GM23338 (cell line): ENCODE data around the gene RASL12. TPM values are rescaled to one million over a fixed set of nuclear protein-coding genes. Genes with fewer than 3 reads are reported as not detected.
"Not testable (repeated sequence)": the region's sequence is repeated elsewhere in the genome, so short reads cannot be mapped to it uniquely, and the experiment has no call there.

Source experiments
- ATAC-seq: fragments of 200-7000 bp; cut with Tn5 transposase; 3 replicates; pipeline ENCODE4 v1.9.1; 2020
- DNase-seq: peaks from one replicate; pipeline ENCODE4 v3.0.0-alpha.2; 2015; ENCODE audit warnings: low spot score
- H2AFZ ChIP-seq: fragments of 200-600 bp; sonication (generic); 2 replicates; pipeline ENCODE4 v1.8.0; 2016; ENCODE audit warnings: antibody characterized with exemption, mild to moderate bottlenecking, moderate library complexity
- H3F3A ChIP-seq: fragments of 200-600 bp; sonication (generic); replicated peaks from 2 replicates; pipeline ENCODE4 v1.8.0; 2017; ENCODE audit warnings: antibody characterized with exemption, mixed run types, low read depth
- H3K27ac ChIP-seq: fragments of 200-600 bp; sonication (generic); 2 replicates; pipeline ENCODE4 v1.6.1; 2016; ENCODE audit warnings: low read depth
- H3K27me3 ChIP-seq: fragments of 200-600 bp; sonication (generic); 2 replicates; pipeline ENCODE4 v1.8.0; 2016; ENCODE audit warnings: mild to moderate bottlenecking, mixed run types, moderate library complexity; ENCODE audit not compliant: insufficient read depth
- H3K36me3 ChIP-seq: fragments of 200-600 bp; sonication (generic); 2 replicates; pipeline ENCODE4 v1.8.0; 2016; ENCODE audit warnings: mild to moderate bottlenecking; ENCODE audit not compliant: insufficient read depth
- H3K4me1 ChIP-seq: fragments of 200-600 bp; sonication (generic); 2 replicates; pipeline ENCODE4 v1.8.0; 2016; ENCODE audit warnings: mild to moderate bottlenecking, moderate library complexity; ENCODE audit not compliant: insufficient read depth
- H3K4me2 ChIP-seq: fragments of 200-600 bp; sonication (generic); 2 replicates; pipeline ENCODE4 v1.7.1; 2017; ENCODE audit warnings: mixed run types
- H3K4me3 ChIP-seq: fragments of 200-600 bp; sonication (generic); 2 replicates; pipeline ENCODE4 v1.6.1; 2016; ENCODE audit warnings: mixed run types
- H3K79me2 ChIP-seq: fragments of 200-600 bp; sonication (generic); replicated peaks from 2 replicates; pipeline ENCODE4 v1.8.0; 2017; ENCODE audit warnings: mild to moderate bottlenecking; ENCODE audit not compliant: insufficient read depth
- H3K9me2 ChIP-seq: fragments of 200-600 bp; sonication (generic); 2 replicates; pipeline ENCODE4 v1.8.0; 2017; ENCODE audit not compliant: insufficient read depth
- H4K20me1 ChIP-seq: fragments of 200-600 bp; sonication (generic); replicated peaks from 2 replicates; pipeline ENCODE4 v1.8.0; 2017; ENCODE audit warnings: mild to moderate bottlenecking; ENCODE audit not compliant: insufficient read depth
- H3K27ac Mint-ChIP-seq: 2 replicates; pipeline ENCODE4 v1.8.0; 2020; ENCODE audit warnings: inconsistent platforms, mild to moderate bottlenecking, moderate library complexity, mixed read lengths
- H3K27me3 Mint-ChIP-seq: 3 replicates; pipeline ENCODE4 v1.8.0; 2022; ENCODE audit warnings: low read depth, mild to moderate bottlenecking, moderate library complexity, mixed read lengths, inconsistent platforms; ENCODE audit not compliant: insufficient read depth, poor library complexity
- H3K36me3 Mint-ChIP-seq: 3 replicates; pipeline ENCODE4 v1.8.0; 2021; ENCODE audit warnings: low read depth, mild to moderate bottlenecking, inconsistent platforms, moderate library complexity, mixed read lengths
- H3K4me1 Mint-ChIP-seq: 3 replicates; pipeline ENCODE4 v1.8.0; 2020; ENCODE audit warnings: mild to moderate bottlenecking, inconsistent platforms, mixed read lengths
- H3K4me3 Mint-ChIP-seq: 3 replicates; pipeline ENCODE4 v1.8.0; 2021; ENCODE audit warnings: moderate library complexity, mild to moderate bottlenecking, inconsistent platforms, mixed read lengths
- H3K9me3 Mint-ChIP-seq: 3 replicates; pipeline ENCODE4 v1.8.0; 2020; ENCODE audit warnings: moderate library complexity, mild to moderate bottlenecking, inconsistent platforms, mixed read lengths
- CTCF ChIP-seq, 2 experiments: fragments of 200-600 bp in 1 of 2; sonication (generic) in 1 of 2; conservative IDR thresholded peaks; 2 replicates each; pipeline versions ENCODE4 v1.5.1 to v1.6.1; 2016 to 2017; ENCODE audit warnings: antibody characterized with exemption in 2 of 2, low read depth in 2 of 2, mild to moderate bottlenecking in 2 of 2, moderate library complexity in 1 of 2
- EZH2 ChIP-seq: fragments of 200-600 bp; sonication (generic); IDR thresholded peaks from one replicate; pipeline ENCODE4 v1.8.0; 2017; ENCODE audit warnings: antibody characterized with exemption, mild to moderate bottlenecking, low read depth; ENCODE audit not compliant: unreplicated experiment
- POLR2AphosphoS5 ChIP-seq: IDR thresholded peaks from 2 replicates; pipeline ENCODE4 v1.6.1; 2016; ENCODE audit warnings: antibody characterized with exemption, low read depth
- REST ChIP-seq: IDR thresholded peaks from one replicate; pipeline ENCODE4 v1.6.1; 2018; ENCODE audit warnings: antibody characterized with exemption; ENCODE audit not compliant: unreplicated experiment
- STAT1 ChIP-seq: IDR thresholded peaks from one replicate; pipeline ENCODE4 v1.6.1; 2016; ENCODE audit warnings: antibody characterized with exemption; ENCODE audit not compliant: unreplicated experiment
- ZNF114 ChIP-seq: fragments of 250-450 bp; sonication (Bioruptor Pico); IDR thresholded peaks from 2 replicates; pipeline ENCODE4 v1.5.0; 2020; ENCODE audit warnings: mild to moderate bottlenecking, moderate library complexity
- polyA plus RNA-seq: library from polyadenylated mRNA; unstranded; fragments of >200 nt; fragmentation: Nextera tagmentation; extraction: Ambion mirVana; gene quantifications from 2 replicates; pipeline ENCODE4 v1.2.1, GENCODE V29; 2016
- total RNA-seq: library from RNA; depleted of rRNA; stranded (reverse); fragments of >200 nt; shearing (Covaris generic); gene quantifications from 2 replicates; pipeline ENCODE4 v1.2.3, GENCODE V29; 2014

Gene RASL12
- total and polyA plus RNA-seq, 2 experiments from 2014 or later: 4.5 to 27.7 TPM

GRCh38 chr15:65077291-65077980 lies 9.6 kb upstream of the RASL12 start:
- H3K4me1 Mint-ChIP-seq: peaks cover 27% of the 10 kb centered on the region
- 0 out of 2 replicates have a peak, but pooled peaks cover 3% of the 10 kb centered on the region for H3K27me3 ChIP-seq
- peak overlapping the region; percentile 99 for H2AFZ ChIP-seq
- H3K4me3 Mint-ChIP-seq: no peak overlapping the region; the same call in 2 of the 3 replicates
- ATAC-seq (peak; percentile 30), DNase-seq (peak; percentile 41)
- H3K4me1 ChIP-seq: peaks cover 16% of the 10 kb centered on the region
- peaks cover 14% of the 10 kb centered on the region; the same call in 1 of the 2 replicates for H3F3A ChIP-seq
- no peak overlapping the region for H3K27ac ChIP-seq
- H3K9me2 ChIP-seq: no peaks in the 10 kb centered on the region
- H3K79me2 ChIP-seq: no peaks in the 10 kb centered on the region
- H3K27me3 Mint-ChIP-seq: peaks cover 18% of the 10 kb centered on the region
- TF ChIP-seq CTCF (conservative IDR thresholded peaks at IDR 0.05; ENCODE audit: low read depth in 2 of 2) (peak in 1 of 2 experiments; percentile 8; a peak in 1 of 4 replicates), ZNF114 (CRISPR knock-in tag) (no peak), POLR2AphosphoS5 (no peak), EZH2 (no peak), REST (no peak)
- H3K27ac Mint-ChIP-seq: no peak overlapping the region
- no peaks in the 10 kb centered on the region; the same call in 2 of the 3 replicates for H3K36me3 Mint-ChIP-seq
- no peaks in the 10 kb centered on the region for H4K20me1 ChIP-seq
- H3K36me3 ChIP-seq: no peaks in the 10 kb centered on the region
- no peak overlapping the region for H3K4me2 ChIP-seq
- H3K4me3 ChIP-seq: no peak overlapping the region
- peaks cover 8% of the 10 kb centered on the region for H3K9me3 Mint-ChIP-seq

GRCh38 chr15:65076486-65077290 lies 8.9 kb upstream of the RASL12 start, which contains the start of gene KBTBD13:
KBTBD13 (plus strand) TSS chr15:65076746; CDS start chr15:65076816, 70 bp downstream.
- Histone ChIP-seq H3K27me3 (0 out of 2 replicates have a peak, but pooled peaks cover 3% of the 10 kb centered on the region), H4K20me1 (no peaks in the 10 kb centered on the region), H3K4me1 (peaks cover 8% of the 10 kb centered on the region; the same call in 1 of the 2 replicates), H3K4me2 (no peak within 1 kb of the TSS), H3K79me2 (no peaks in the 10 kb centered on the region), H3F3A (peaks cover 8% of the 10 kb centered on the region; the same call in 1 of the 2 replicates), H3K9me2 (no peaks in the 10 kb centered on the region), H2AFZ (peak within 1 kb of the TSS; percentile 99), H3K4me3 (no peak within 1 kb of the TSS), H3K36me3 (no peaks in the 10 kb centered on the region), H3K27ac (no peak within 1 kb of the TSS)
- DNase-seq (no peak), ATAC-seq (peak; percentile 24)
- H3K4me1 Mint-ChIP-seq: peaks cover 23% of the 10 kb centered on the region
- no peaks in the 10 kb centered on the region; the same call in 2 of the 3 replicates for H3K36me3 Mint-ChIP-seq
- no peak for TF ChIP-seq STAT1
- TF ChIP-seq CTCF (conservative IDR thresholded peaks at IDR 0.05; ENCODE audit: low read depth in 2 of 2): no peak
- peaks cover 8% of the 10 kb centered on the region for H3K9me3 Mint-ChIP-seq
- no peak within 1 kb of the TSS; the same call in 2 of the 3 replicates for H3K4me3 Mint-ChIP-seq
- H3K27me3 Mint-ChIP-seq: peaks cover 14% of the 10 kb centered on the region
- H3K27ac Mint-ChIP-seq: no peak within 1 kb of the TSS

- not testable (repeated sequence) for H2AFZ ChIP-seq, H3K36me3 ChIP-seq, H3K27ac Mint-ChIP-seq, DNase-seq, H3F3A ChIP-seq, H3K9me3 Mint-ChIP-seq, H3K36me3 Mint-ChIP-seq, H3K4me3 ChIP-seq, H3K27ac ChIP-seq, ATAC-seq, H3K9me2 ChIP-seq, H3K79me2 ChIP-seq, H3K27me3 ChIP-seq, H3K4me1 ChIP-seq, H4K20me1 ChIP-seq, H3K4me2 ChIP-seq, H3K4me3 Mint-ChIP-seq
- Mint-ChIP-seq H3K4me1 (peaks cover 15% of the 10 kb centered on the region), H3K27me3 (peaks cover 14% of the 10 kb centered on the region)
Measured at GRCh38 chr15:65075607-65076395, 8.0 kb upstream of the RASL12 start.
